Measurements from ENCODE around the gene FILIP1L. TPM values are rescaled to one million over a fixed set of nuclear protein-coding genes. Genes with fewer than 3 reads are reported as not detected.

FILIP1L gene
- total RNA-seq, 1 donor from 2014 or later = 0.15 TPM

DNA sequence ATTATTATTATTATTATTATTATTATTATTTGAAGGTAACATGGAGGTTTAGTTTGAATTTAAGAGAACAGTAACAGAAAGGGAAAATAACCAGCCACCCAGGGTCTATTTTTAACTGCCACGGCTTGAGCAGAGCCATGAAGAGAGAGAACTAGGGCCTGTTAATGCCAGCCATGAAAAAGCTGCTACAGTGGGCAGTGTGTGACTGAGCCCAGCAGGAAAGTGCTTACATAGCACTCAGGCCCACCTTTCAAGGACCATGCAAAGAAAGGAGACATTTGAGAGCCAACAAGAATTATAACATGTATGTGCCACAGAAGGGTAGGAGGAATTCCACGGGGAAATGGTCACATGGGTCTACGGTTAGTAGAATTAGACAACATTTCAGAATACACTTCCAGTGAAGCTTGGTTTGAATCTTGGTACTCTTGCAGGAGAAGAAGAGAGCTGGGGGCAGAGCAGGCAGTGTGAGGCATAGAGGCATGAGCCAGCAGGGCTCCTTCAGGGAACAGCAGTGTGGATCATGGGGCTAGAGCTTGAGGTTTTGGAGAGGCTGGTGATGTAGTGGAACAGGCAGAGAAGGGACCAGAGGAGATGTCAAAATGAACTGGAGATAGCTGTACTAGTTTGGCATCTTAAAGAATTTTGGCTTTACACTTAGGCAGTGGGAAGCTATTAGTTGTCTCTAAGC lies 155.9 kb downstream of the FILIP1L start:
- H3K27ac Mint-ChIP-seq = peak overlapping the region; percentile 72
- peaks cover 3% of the 10 kb centered on the region for H3K27me3 Mint-ChIP-seq (ENCODE audit: insufficient read depth, low read depth)

DNA sequence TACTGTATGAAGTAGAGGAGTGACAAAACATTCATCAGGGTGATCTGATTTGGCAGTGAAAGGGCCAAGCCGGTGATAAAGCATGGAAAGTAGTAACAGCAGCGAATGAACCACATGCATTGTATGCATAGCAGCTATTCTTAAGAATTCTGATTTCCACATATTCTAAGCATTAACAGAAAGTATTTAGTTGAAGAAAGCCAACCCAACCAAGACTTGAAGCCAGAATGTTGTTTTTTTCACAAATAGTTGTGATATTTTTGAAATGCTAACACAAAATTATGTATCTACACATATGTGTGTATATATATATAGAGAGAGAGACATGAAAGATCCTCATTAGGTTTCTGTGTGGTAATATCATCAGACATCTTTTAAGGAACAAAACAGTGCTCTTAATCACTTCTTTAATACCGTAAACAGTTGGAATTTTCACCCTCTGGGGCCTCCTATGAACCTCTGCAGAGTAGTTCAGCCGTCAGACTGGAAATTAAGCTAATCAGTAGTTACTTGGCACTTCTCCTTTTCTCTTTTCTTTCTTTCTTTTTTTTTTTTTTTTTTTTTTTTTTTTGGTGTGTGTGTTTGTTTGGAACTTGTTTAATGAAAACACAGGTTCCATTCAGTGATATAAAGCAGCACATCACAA lies 157.0 kb downstream of the FILIP1L start:
- Histone ChIP-seq H2AFZ (replicated peaks) (no peak overlapping the region), H3K36me3 (no peaks in the 10 kb centered on the region), H3K79me2 (ENCODE audit: low read depth) (no peaks in the 10 kb centered on the region), H3K4me1 (peaks cover 5% of the 10 kb centered on the region), H3K4me2 (no peak overlapping the region), H3F3A (ENCODE audit: low read depth) (no peaks in the 10 kb centered on the region), H4K20me1 (ENCODE audit: low read depth) (no peaks in the 10 kb centered on the region), H3K9ac (no peak overlapping the region), H3K27ac (no peak overlapping the region), H3K9me3 (ENCODE audit: low read depth) (no peaks in the 10 kb centered on the region), H3K4me3 (no peak overlapping the region), H3K27me3 (no peaks in the 10 kb centered on the region)
- Mint-ChIP-seq H3K27me3 (ENCODE audit: insufficient read depth, low read depth) (peaks cover 3% of the 10 kb centered on the region), H3K36me3 (peaks cover 3% of the 10 kb centered on the region), H3K4me1 (peaks cover 12% of the 10 kb centered on the region), H3K4me3 (no peak overlapping the region), H3K9me3 (no peaks in the 10 kb centered on the region), H3K27ac (no peak overlapping the region)
- TF ChIP-seq EZH2 (IDR thresholded peaks at IDR 0.05) (no peak), EZH2phosphoT487 (IDR thresholded peaks at IDR 0.05) (no peak)
- TF ChIP-seq, protein P1, sequence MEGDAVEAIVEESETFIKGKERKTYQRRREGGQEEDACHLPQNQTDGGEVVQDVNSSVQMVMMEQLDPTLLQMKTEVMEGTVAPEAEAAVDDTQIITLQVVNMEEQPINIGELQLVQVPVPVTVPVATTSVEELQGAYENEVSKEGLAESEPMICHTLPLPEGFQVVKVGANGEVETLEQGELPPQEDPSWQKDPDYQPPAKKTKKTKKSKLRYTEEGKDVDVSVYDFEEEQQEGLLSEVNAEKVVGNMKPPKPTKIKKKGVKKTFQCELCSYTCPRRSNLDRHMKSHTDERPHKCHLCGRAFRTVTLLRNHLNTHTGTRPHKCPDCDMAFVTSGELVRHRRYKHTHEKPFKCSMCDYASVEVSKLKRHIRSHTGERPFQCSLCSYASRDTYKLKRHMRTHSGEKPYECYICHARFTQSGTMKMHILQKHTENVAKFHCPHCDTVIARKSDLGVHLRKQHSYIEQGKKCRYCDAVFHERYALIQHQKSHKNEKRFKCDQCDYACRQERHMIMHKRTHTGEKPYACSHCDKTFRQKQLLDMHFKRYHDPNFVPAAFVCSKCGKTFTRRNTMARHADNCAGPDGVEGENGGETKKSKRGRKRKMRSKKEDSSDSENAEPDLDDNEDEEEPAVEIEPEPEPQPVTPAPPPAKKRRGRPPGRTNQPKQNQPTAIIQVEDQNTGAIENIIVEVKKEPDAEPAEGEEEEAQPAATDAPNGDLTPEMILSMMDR (IDR thresholded peaks at IDR 0.05) = no peak
- no peak for DNase-seq (ENCODE audit: low spot score)

More for the DNA sequence above, 155.9 kb downstream of the FILIP1L start:
- H3K27me3 ChIP-seq = no peaks in the 10 kb centered on the region
- H3K4me1 ChIP-seq = peaks cover 5% of the 10 kb centered on the region
- no peaks in the 10 kb centered on the region for H3F3A ChIP-seq (ENCODE audit: low read depth)
- no peak overlapping the region for H3K4me3 ChIP-seq
- H3K4me2 ChIP-seq = no peak overlapping the region
- Mint-ChIP-seq H3K36me3 (peaks cover 3% of the 10 kb centered on the region), H3K9me3 (no peaks in the 10 kb centered on the region), H3K4me1 (peaks cover 10% of the 10 kb centered on the region), H3K4me3 (no peak overlapping the region)
- H4K20me1 ChIP-seq (ENCODE audit: low read depth) = no peaks in the 10 kb centered on the region
- no peak for DNase-seq (ENCODE audit: low spot score)
- H3K9ac ChIP-seq = no peak overlapping the region
- TF ChIP-seq EZH2 (IDR thresholded peaks at IDR 0.05) = no peak
- TF ChIP-seq, protein P1 (IDR thresholded peaks at IDR 0.05) = no peak
- no peak for TF ChIP-seq EZH2phosphoT487 (IDR thresholded peaks at IDR 0.05)
- H3K36me3 ChIP-seq = no peaks in the 10 kb centered on the region
- no peaks in the 10 kb centered on the region for H3K79me2 ChIP-seq (ENCODE audit: low read depth)
- H3K27ac ChIP-seq = no peak overlapping the region
- no peak overlapping the region for H2AFZ ChIP-seq (replicated peaks)
- no peaks in the 10 kb centered on the region for H3K9me3 ChIP-seq (ENCODE audit: low read depth)

DNA sequence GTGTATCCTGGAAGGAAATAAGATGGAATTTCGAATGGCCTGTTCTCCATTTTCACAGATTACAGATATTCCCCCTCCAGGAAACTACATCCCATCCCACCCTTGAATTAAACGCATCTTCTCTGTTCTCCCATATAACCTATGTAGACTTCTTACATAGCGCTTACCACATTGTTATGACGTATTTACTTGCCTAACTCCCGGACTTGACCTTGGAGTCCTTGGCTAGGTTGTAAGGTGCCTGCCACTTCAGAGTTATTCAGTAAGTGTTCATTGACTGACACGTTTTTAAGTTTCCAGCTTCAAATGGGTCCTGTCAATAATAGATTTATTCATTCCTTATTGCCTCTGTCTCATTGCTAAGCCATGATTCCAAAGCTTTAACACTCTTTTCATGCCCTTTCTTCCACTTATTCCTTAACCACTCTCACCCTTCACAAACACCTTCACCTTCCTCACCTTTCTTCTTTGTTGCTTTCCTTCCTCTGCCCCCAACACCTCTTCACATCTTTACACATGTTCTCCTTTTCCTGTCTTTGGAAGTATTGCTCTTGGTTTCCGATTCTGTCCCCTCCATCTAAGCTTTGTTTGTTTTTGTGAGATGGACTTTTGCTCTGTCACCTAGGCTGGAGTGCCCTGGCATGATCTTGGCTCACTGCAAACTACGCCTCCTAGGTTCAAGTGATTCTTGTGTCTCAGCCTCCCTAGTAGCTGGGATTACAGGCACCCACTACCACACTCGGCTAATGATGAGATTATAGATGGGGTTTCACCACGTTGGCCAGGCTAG lies 158.3 kb downstream of the FILIP1L start:
- Histone ChIP-seq H3K9ac (no peak overlapping the region), H4K20me1 (ENCODE audit: low read depth) (no peaks in the 10 kb centered on the region), H3K36me3 (no peaks in the 10 kb centered on the region), H3K9me3 (ENCODE audit: low read depth) (no peaks in the 10 kb centered on the region), H2AFZ (replicated peaks) (no peak overlapping the region), H3K27me3 (no peaks in the 10 kb centered on the region), H3K4me3 (no peak overlapping the region), H3K4me2 (no peak overlapping the region), H3F3A (ENCODE audit: low read depth) (no peaks in the 10 kb centered on the region), H3K79me2 (ENCODE audit: low read depth) (no peaks in the 10 kb centered on the region), H3K27ac (no peak overlapping the region), H3K4me1 (peaks cover 5% of the 10 kb centered on the region)
- H3K27me3 Mint-ChIP-seq (ENCODE audit: insufficient read depth, low read depth) = peaks cover under 1% of the 10 kb centered on the region
- H3K4me1 Mint-ChIP-seq = peaks cover 13% of the 10 kb centered on the region
- no peak for DNase-seq (ENCODE audit: low spot score)
- TF ChIP-seq EZH2phosphoT487 (IDR thresholded peaks at IDR 0.05) (no peak), EZH2 (IDR thresholded peaks at IDR 0.05) (no peak)
- TF ChIP-seq, protein P1 (IDR thresholded peaks at IDR 0.05) = no peak
- no peak overlapping the region for H3K27ac Mint-ChIP-seq
- no peaks in the 10 kb centered on the region for H3K9me3 Mint-ChIP-seq
- H3K4me3 Mint-ChIP-seq = no peak overlapping the region
- peaks cover 3% of the 10 kb centered on the region for H3K36me3 Mint-ChIP-seq
